ENCODE measurements around the gene ZNF532.
A peak's percentile ranks its signal among the peaks of the same experiment; 100 is the strongest.

Gene ZNF532

DNA sequence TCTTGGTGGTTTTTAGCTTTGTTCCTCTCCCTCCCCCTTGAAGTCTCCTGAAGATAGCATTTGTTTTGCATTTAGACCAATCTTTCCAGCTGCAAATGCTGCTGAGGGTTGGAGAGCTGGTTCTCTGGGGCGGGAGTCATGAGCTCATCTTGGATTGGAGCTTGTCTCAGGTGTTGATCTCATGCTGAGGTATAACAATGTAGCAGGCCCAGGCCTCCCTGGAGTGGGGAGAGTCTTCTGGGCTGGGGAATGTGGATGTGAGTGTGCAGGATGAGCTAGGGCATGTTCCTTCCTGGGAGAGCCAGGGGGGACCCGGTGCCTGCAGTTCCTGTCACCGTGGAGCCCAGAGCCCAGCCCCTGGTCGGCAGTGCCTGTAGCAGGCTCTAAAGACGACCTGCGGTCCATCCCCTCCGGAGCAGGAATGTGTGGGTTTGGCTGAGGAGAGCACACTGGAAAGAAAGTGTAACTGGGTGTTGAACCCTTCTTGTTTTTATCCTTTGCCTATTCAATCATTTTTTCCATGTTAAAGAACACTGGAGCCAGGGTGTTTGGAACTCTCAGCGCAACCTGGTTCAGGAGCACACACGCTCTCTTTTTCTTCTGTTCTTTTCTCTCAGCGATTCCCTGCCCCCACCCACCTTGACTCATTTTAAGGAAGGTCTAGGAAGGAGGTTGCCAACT lies 2.7 kb downstream of the ZNF532 start:
- peaks cover 33 to 44% of the 10 kb centered on the region in 2 donors for H3K27me3 Mint-ChIP-seq
- ATAC-seq (replicated peaks) (no peak), DNase-seq (no peak)
- peak overlapping the region in 1 of 2 donors; percentile 35 for H3K27ac Mint-ChIP-seq
- H3K9me3 Mint-ChIP-seq: no peaks in the 10 kb centered on the region
- H3K4me1 Mint-ChIP-seq (ENCODE audit: low read depth in 2 of 2): peaks cover 15 to 41% of the 10 kb centered on the region in 2 donors
- H3K4me3 Mint-ChIP-seq: no peak overlapping the region
- H3K36me3 Mint-ChIP-seq (ENCODE audit: insufficient read depth): peaks cover 4% of the 10 kb centered on the region

DNA sequence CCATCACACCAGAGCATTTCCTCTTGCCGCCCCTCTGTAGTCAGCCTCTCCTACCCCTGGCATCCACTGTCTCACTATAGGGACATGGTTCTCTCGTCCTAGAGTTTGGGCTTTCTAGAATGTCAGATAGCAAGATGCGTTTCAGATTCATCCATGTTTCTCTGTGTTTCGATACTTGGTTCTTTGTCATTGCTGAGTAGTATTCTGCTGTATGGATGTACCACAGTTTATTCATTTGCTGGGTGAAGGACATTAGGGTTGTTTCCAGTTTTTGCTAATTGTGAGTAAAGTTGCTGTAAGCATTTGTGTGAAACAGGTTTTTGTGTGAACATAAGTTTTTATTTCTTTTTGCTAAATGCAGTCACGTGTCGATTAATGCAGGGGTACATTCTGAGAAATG lies 3.8 kb downstream of the ZNF532 start:
- no peak overlapping the region for H3K4me3 Mint-ChIP-seq
- peaks cover 33 to 38% of the 10 kb centered on the region in 2 donors for H3K27me3 Mint-ChIP-seq
- no peak overlapping the region for H3K27ac Mint-ChIP-seq
- DNase-seq (no peak), ATAC-seq (replicated peaks) (no peak)
- no peaks in the 10 kb centered on the region for H3K9me3 Mint-ChIP-seq
- H3K4me1 Mint-ChIP-seq (ENCODE audit: low read depth in 2 of 2): peaks cover 10 to 35% of the 10 kb centered on the region in 2 donors
- peaks cover 7% of the 10 kb centered on the region for H3K36me3 Mint-ChIP-seq (ENCODE audit: insufficient read depth)

DNA sequence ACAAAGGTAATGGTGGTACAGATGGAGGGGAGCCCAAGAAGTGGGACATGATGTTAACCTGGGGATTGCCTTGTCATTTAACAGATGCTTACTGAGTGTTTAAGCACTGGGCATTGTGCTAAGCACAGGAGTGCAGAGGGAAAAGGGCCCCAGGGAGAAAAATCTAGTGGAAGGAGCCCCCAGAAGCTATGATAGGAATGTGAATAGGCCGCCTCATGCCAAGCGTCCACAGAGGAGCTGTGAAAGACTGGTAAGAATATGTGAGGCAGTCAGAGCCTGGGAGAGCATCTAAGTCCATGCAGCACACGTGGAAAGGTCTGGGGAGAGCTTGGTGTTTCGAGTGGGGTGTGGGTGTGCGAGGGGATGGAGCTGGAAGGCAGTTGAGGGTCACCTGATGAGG lies 5.5 kb downstream of the ZNF532 start:
- Mint-ChIP-seq H3K4me3 (no peak overlapping the region), H3K36me3 (ENCODE audit: insufficient read depth) (peaks cover 8% of the 10 kb centered on the region), H3K27ac (peak overlapping the region in 1 of 2 donors; percentile 47), H3K9me3 (no peaks in the 10 kb centered on the region), H3K27me3 (peaks cover 26 to 28% of the 10 kb centered on the region in 2 donors), H3K4me1 (ENCODE audit: low read depth in 2 of 2) (peaks cover 7 to 25% of the 10 kb centered on the region in 2 donors)
- DNase-seq (no peak), ATAC-seq (replicated peaks) (no peak)

- peaks cover 22 to 23% of the 10 kb centered on the region in 2 donors for H3K27me3 Mint-ChIP-seq
- no peak overlapping the region for H3K4me3 Mint-ChIP-seq
- ATAC-seq (replicated peaks) (no peak), DNase-seq (no peak)
- H3K9me3 Mint-ChIP-seq: no peaks in the 10 kb centered on the region
- H3K36me3 Mint-ChIP-seq (ENCODE audit: insufficient read depth): peaks cover 8% of the 10 kb centered on the region
- peaks cover 4 to 20% of the 10 kb centered on the region in 2 donors for H3K4me1 Mint-ChIP-seq (ENCODE audit: low read depth in 2 of 2)
- no peak overlapping the region for H3K27ac Mint-ChIP-seq
These were observed 5.9 kb downstream of the ZNF532 start for GRCh38 chr18:58870621-58871020.

GRCh38 chr18:58871514-58872420 lies 7.1 kb downstream of the ZNF532 start:
- no peak overlapping the region for H3K4me3 Mint-ChIP-seq
- ATAC-seq (replicated peaks) (no peak), DNase-seq (no peak)
- peaks cover 4 to 14% of the 10 kb centered on the region in 2 donors for H3K4me1 Mint-ChIP-seq (ENCODE audit: low read depth in 2 of 2)
- H3K27ac Mint-ChIP-seq: no peak overlapping the region
- peaks cover 8% of the 10 kb centered on the region for H3K36me3 Mint-ChIP-seq (ENCODE audit: insufficient read depth)
- H3K27me3 Mint-ChIP-seq: peaks cover 21 to 22% of the 10 kb centered on the region in 2 donors
- H3K9me3 Mint-ChIP-seq: no peaks in the 10 kb centered on the region

GRCh38 chr18:58878640-58879039 lies 14.0 kb downstream of the ZNF532 start:
- Mint-ChIP-seq H3K36me3 (ENCODE audit: insufficient read depth) (peaks cover 5% of the 10 kb centered on the region), H3K27me3 (peaks cover 0 to 17% of the 10 kb centered on the region in 2 donors), H3K4me3 (no peak overlapping the region)

DNA sequence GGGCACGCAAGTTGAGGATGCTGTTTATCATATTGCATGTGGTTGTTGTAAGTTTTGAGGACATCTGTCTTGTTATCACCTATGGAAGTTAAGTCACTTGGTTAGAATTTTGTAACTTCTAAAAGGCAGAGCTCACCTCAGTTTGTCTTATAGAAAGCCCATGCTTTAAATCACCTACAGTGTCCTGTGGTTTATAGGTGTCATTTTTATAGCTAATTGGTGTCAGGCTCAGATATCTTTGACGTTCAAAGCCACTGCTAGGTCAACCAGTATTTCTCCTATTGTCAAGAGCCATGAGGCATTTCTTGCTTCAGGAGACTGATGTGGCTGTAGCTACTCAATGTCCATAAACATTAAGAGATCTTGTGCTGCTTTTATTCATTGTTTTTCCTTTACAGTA lies 16.8 kb downstream of the ZNF532 start:
- H3K9me3 Mint-ChIP-seq: no peaks in the 10 kb centered on the region
- ATAC-seq (replicated peaks): no peak
- no peak for DNase-seq
- peaks cover under 1 to 1% of the 10 kb centered on the region in 2 donors for H3K4me1 Mint-ChIP-seq (ENCODE audit: low read depth in 2 of 2)
- H3K4me3 Mint-ChIP-seq: no peak overlapping the region
- H3K36me3 Mint-ChIP-seq (ENCODE audit: insufficient read depth): peaks cover 3% of the 10 kb centered on the region
- H3K27me3 Mint-ChIP-seq: peaks cover 0 to 16% of the 10 kb centered on the region in 2 donors
- no peak overlapping the region for H3K27ac Mint-ChIP-seq

More at GRCh38 chr18:58878640-58879039, 14.0 kb downstream of the ZNF532 start:
- DNase-seq: no peak
- Mint-ChIP-seq H3K9me3 (no peaks in the 10 kb centered on the region), H3K27ac (no peak overlapping the region), H3K4me1 (ENCODE audit: low read depth in 2 of 2) (peaks cover 0 to 1% of the 10 kb centered on the region in 2 donors)
- no peak for ATAC-seq (replicated peaks)

DNA sequence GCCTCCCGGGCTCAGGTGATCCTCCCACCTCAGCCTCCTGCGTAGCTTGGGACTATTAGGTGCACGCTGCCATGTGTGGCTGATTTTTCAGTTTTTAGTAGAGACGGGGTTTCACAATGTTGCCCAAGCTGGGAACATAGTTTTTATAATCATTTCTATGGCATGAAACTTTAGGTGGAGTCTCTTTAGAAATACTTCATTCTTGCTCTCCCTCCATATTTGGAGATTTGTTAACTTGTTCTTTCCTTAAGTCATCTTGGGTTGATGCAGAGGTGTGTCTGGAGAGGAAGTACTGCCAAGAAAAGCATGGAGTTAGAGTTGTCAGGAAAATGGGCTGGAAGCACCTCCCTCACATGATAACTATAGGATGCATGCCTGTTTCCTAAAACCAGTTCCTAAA lies 17.4 kb downstream of the ZNF532 start:
- H3K27me3 Mint-ChIP-seq: peaks cover 0 to 11% of the 10 kb centered on the region in 2 donors

GRCh38 chr18:58882686-58883085 lies 18.0 kb downstream of the ZNF532 start:
- Mint-ChIP-seq H3K4me1 (ENCODE audit: low read depth in 2 of 2) (peaks cover 12 to 13% of the 10 kb centered on the region in 2 donors), H3K27me3 (peaks cover 0 to 5% of the 10 kb centered on the region in 2 donors), H3K36me3 (ENCODE audit: insufficient read depth) (peaks cover 3% of the 10 kb centered on the region), H3K4me3 (no peak overlapping the region), H3K9me3 (no peaks in the 10 kb centered on the region), H3K27ac (no peak overlapping the region)
- ATAC-seq (replicated peaks) (no peak), DNase-seq (no peak)

More for the DNA sequence above, 17.4 kb downstream of the ZNF532 start:
- Mint-ChIP-seq H3K36me3 (ENCODE audit: insufficient read depth) (peaks cover 3% of the 10 kb centered on the region), H3K27ac (no peak overlapping the region), H3K4me3 (no peak overlapping the region), H3K9me3 (no peaks in the 10 kb centered on the region), H3K4me1 (ENCODE audit: low read depth in 2 of 2) (peaks cover 6% of the 10 kb centered on the region in 2 donors)
- DNase-seq (no peak), ATAC-seq (replicated peaks) (no peak)

DNA sequence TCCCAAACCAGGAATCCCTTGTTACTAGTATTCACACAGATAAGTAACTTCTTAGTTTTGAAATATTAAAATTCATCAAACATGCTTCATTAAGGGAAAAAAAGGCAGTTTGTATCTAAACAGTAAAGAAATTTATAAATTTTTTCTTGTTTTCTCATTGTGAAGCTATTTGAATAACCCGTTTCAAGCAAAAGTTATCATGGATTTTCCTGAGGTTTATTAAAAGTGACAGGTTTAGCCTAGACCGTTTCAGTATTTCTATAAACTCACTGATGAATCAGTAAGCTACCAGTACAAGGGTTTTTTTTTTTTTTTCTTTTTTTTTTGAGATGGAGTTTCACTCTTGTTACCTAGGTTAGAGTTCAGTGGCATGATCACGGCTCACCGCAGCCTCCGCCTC lies 20.0 kb downstream of the ZNF532 start:
- peaks cover 3% of the 10 kb centered on the region for H3K36me3 Mint-ChIP-seq (ENCODE audit: insufficient read depth)
- no peak overlapping the region for H3K27ac Mint-ChIP-seq
- DNase-seq (no peak), ATAC-seq (replicated peaks) (no peak)
- H3K27me3 Mint-ChIP-seq: no peaks in the 10 kb centered on the region
- H3K4me1 Mint-ChIP-seq (ENCODE audit: low read depth in 2 of 2): peaks cover 13 to 14% of the 10 kb centered on the region in 2 donors
- no peak overlapping the region for H3K4me3 Mint-ChIP-seq
- H3K9me3 Mint-ChIP-seq: no peaks in the 10 kb centered on the region

- Mint-ChIP-seq H3K4me3 (no peak overlapping the region), H3K4me1 (ENCODE audit: low read depth in 2 of 2) (peaks cover 13 to 14% of the 10 kb centered on the region in 2 donors), H3K9me3 (no peaks in the 10 kb centered on the region), H3K27ac (peak overlapping the region in 1 of 2 donors; percentile 38), H3K36me3 (ENCODE audit: insufficient read depth) (peaks cover 3% of the 10 kb centered on the region), H3K27me3 (no peaks in the 10 kb centered on the region)
- DNase-seq: no peak
- no peak for ATAC-seq (replicated peaks)
These were observed 21.8 kb downstream of the ZNF532 start for GRCh38 chr18:58886431-58886830.

DNA sequence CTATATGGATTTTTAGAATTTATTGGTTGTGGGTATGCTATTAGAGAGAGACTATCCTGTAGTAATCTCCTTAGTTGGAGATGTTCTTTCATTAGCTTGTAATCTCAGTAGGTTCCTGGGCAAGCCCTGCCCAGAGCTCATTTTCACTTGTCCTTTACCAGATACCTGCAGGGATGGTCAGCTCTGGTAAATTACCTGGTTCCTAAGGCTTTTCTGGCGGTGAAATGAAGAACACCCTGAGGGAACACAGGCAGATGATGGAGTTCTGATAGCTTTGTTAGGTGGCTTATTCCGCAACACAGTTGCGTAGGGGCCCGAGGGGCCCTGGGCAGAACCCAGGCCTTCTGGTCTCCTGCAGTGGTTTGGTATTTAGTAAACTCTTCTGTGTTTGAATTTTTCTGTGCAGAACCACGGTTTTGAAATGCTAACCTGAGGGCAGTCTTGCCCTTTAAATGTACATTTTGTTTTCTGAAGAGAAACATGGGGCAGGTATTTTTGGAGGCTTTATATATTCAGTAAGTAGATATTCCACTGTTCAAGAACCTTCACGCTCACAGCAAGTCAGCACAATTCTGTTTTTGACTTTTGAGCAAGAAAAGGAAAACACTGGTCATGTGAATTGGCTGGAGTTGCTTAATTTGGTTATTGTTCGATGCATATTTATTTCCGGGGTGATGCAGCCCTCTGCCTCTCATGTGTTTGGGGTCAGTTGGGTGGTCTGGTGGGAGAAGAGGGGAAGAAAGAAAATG lies 22.4 kb downstream of the ZNF532 start:
- Mint-ChIP-seq H3K4me3 (peak overlapping the region; percentile 23 to 55), H3K4me1 (ENCODE audit: low read depth in 2 of 2) (peaks cover 13 to 14% of the 10 kb centered on the region in 2 donors), H3K27ac (peak overlapping the region; percentile 38 to 82), H3K9me3 (no peaks in the 10 kb centered on the region), H3K27me3 (no peaks in the 10 kb centered on the region), H3K36me3 (ENCODE audit: insufficient read depth) (peaks cover 3% of the 10 kb centered on the region)
- ATAC-seq (replicated peaks) (no peak), DNase-seq (no peak)

DNA sequence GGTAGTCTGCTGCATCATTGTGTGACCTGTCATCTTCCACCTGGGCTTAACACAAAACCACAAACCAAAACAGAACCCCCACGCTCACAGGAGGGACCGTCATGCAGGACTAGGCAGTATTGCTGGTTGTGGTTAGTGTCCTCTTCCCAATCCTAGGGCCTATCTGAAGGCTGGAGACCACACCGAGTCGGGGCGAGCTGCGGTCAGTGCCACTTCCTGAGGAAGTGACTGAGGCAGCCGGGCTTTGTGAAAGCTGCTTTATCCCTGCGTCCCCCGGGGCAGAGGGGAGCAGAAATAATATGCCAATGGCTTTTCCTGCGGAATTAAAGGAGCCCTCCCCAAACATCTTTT lies 22.9 kb downstream of the ZNF532 start:
- ATAC-seq (replicated peaks): peak; percentile 54
- H3K27ac Mint-ChIP-seq: peak overlapping the region; percentile 38 to 82
- H3K36me3 Mint-ChIP-seq (ENCODE audit: insufficient read depth): peaks cover 3% of the 10 kb centered on the region
- DNase-seq: no peak
- H3K27me3 Mint-ChIP-seq: no peaks in the 10 kb centered on the region
- peaks cover 13 to 14% of the 10 kb centered on the region in 2 donors for H3K4me1 Mint-ChIP-seq (ENCODE audit: low read depth in 2 of 2)
- H3K9me3 Mint-ChIP-seq: no peaks in the 10 kb centered on the region
- peak overlapping the region; percentile 23 to 55 for H3K4me3 Mint-ChIP-seq
